H1 (cell line): ENCODE results near the gene MATN4. TPM values are rescaled to one million over a fixed set of nuclear protein-coding genes. Genes with fewer than 3 reads are reported as not detected.

Experiments
- CBX5 ChIP-seq: fragments of 300-800, 300-1000 bp; sonication (generic); IDR thresholded peaks from 2 replicates; pipeline ENCODE4 v1.7.1; 2016; ENCODE audit warnings: antibody characterized with exemption, low read length, low read depth
- RAD21 ChIP-seq, 2 experiments: IDR thresholded peaks in 1 of 2; conservative IDR thresholded peaks in 1 of 2; 2 replicates each; pipeline ENCODE4 v1.6.1; 2011; ENCODE audit warnings: low read depth in 2 of 2, low read length in 2 of 2, improper control_type of control experiment in 1 of 2, inconsistent platforms in 1 of 2, mild to moderate bottlenecking in 1 of 2, moderate library complexity in 1 of 2
- RNF2 ChIP-seq: fragments of 200-900, 300-1000 bp; sonication (generic); IDR thresholded peaks from 2 replicates; pipeline ENCODE4 v1.7.1; 2016; ENCODE audit warnings: borderline replicate concordance, low read depth, mild to moderate bottlenecking, antibody characterized with exemption, low read length; ENCODE audit not compliant: poor library complexity, severe bottlenecking; ENCODE audit errors: missing control alignments
- TAF7 ChIP-seq: optimal IDR thresholded peaks from 2 replicates; pipeline ENCODE3; 2011; ENCODE audit warnings: low read depth, mild to moderate bottlenecking, inconsistent platforms, low read length, moderate library complexity, borderline replicate concordance
- polyA plus RNA-seq, 7 experiments: library from polyadenylated mRNA; depleted of rRNA in 3 of 7; stranded (reverse) in 5 of 7; unstranded in 2 of 7; fragments of >200 nt in 5 of 7; fragments of 200-250 nt in 2 of 7; gene quantifications; 1 replicate in 5 of 7; 2 replicates in 1 of 7; 4 replicates in 1 of 7; pipeline versions ENCODE4 v1.2.1 to v1.2.3, GENCODE V29; 2011 to 2013; ENCODE audit warnings: missing spikeins in 2 of 7, mixed read lengths in 2 of 7
- total RNA-seq: library from RNA; stranded (reverse); fragmentation: NEBNext Ultra II Directional; extraction: Animal tissue kit (Norgen Biotek cat#: 25700); gene quantifications from 2 replicates; pipeline ENCODE4 v1.2.1, GENCODE V29; 2021

The MATN4 gene
- total and polyA plus RNA-seq, 2 of the 8 experiments (the other 6 are each of a cell fraction or from before 2014, with no cell fraction given) = 2.1 to 4.4 TPM

- TF ChIP-seq CBX5 = no peak
- no peak for TF ChIP-seq RNF2
- TF ChIP-seq RAD21 (IDR thresholded peaks at IDR 0.05 in 1 of 2, conservative IDR thresholded peaks at IDR 0.05 in 1 of 2; ENCODE audit: low read depth in 2 of 2, low read length in 2 of 2) = no peak
- no peak for TF ChIP-seq TAF7
- TF ChIP-seq, all 59 proteins: peak for 0
These were observed 4.3 kb downstream of the MATN4 start (continued) for GRCh38 chr20:45303586-45304463.
